Fibroblast of skin of abdomen (primary cell): Measurements from ENCODE around the gene SIAH3.

ENCODE experiments used
- DNase-seq: peaks from one replicate; pipeline ENCODE4 v3.0.0-alpha.2; 2013

Gene SIAH3

DNA sequence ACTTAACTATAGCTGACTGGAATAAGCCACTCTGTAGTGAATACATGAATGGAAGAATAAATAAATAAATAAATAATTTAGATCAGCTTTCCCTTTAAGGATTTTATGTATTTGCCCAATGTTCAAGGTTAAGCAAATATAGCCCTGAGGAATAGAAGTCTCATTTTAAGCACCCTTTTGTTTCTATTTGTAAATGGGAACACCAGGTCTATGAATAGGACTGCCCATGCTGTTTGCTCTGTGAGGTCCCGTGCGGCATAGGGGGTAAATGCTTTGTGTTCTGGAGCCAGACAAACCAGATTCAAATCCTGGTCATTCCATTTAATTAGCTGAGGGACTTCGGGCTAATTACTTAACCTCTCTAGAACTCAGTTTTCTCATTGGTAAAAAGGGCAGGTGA lies 120.1 kb downstream of the SIAH3 start:
- DNase-seq, result no peak

DNA sequence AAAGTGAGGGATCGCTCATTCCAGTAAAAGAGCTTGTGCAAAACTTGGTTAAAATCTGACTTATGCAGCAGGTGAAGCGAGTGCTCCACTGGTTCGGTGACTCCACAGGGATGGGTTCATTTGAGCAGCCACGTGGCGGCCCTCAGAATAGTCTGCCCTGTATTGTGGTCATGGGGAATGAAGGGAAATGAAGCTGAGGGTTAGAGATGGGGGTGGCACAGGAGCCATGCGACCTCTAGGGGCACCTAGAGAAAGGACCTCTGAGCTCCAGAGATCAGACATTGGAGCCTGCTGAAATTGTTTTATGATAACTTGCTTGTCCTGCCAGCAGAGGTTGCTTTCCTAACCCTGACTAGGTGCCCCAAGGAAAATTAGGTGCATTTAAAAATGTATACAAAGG lies 122.8 kb downstream of the SIAH3 start:
- no peak for DNase-seq
